Hepatocyte (in vitro differentiated cells): ENCODE data around the gene UGGT2.

Experiments
- EZH2phosphoT487 ChIP-seq: fragments of 200-600 bp; sonication (generic); IDR thresholded peaks from one replicate; pipeline ENCODE4 v1.6.1; 2018; ENCODE audit warnings: antibody characterized with exemption, mild to moderate bottlenecking, low read depth, moderate library complexity; ENCODE audit not compliant: unreplicated experiment, severe bottlenecking
- TF ChIP-seq, protein P1 (sequence below): fragments of 200-600 bp; sonication (generic); IDR thresholded peaks from 2 replicates; pipeline ENCODE4 v1.5.1; 2016; ENCODE audit warnings: antibody characterized with exemption, mild to moderate bottlenecking; ENCODE audit not compliant: poor library complexity

DNA sequence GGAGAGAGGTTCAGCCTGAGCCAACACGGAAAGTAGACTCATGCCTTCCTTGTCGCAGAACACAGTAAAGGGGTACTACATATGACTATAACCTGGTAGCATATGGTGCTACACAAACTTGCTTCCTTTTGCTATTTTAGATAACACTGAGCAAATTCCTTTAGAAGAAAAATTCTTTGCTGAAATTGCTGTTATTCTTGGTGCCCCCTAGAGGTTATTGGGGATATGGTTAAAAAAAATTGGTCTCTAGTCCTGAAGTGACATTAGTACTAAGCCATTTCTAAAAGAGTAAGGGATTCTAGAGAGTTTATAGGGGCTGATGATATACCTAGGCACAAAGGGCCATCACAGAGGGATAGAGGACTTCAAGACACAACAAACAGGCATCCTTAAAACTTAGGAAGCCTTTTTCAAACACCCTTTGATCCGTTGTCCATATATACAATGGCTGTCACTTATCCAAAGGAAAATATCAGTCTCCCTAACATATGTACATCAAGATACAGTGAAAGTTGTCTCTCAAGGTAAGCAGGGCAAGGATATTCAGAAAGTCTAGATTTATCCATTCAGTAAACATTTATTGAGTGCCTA is 22.8 kb upstream of the UGGT2 start:
- TF ChIP-seq, protein P1, sequence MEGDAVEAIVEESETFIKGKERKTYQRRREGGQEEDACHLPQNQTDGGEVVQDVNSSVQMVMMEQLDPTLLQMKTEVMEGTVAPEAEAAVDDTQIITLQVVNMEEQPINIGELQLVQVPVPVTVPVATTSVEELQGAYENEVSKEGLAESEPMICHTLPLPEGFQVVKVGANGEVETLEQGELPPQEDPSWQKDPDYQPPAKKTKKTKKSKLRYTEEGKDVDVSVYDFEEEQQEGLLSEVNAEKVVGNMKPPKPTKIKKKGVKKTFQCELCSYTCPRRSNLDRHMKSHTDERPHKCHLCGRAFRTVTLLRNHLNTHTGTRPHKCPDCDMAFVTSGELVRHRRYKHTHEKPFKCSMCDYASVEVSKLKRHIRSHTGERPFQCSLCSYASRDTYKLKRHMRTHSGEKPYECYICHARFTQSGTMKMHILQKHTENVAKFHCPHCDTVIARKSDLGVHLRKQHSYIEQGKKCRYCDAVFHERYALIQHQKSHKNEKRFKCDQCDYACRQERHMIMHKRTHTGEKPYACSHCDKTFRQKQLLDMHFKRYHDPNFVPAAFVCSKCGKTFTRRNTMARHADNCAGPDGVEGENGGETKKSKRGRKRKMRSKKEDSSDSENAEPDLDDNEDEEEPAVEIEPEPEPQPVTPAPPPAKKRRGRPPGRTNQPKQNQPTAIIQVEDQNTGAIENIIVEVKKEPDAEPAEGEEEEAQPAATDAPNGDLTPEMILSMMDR, result peak; percentile 42
- TF ChIP-seq EZH2phosphoT487, result no peak
